ENCODE results near the gene ATP1B2. TPM values are rescaled to one million over a fixed set of nuclear protein-coding genes. Genes with fewer than 3 reads are reported as not detected.

The ATP1B2 gene
- total RNA-seq, 1 donor from 2014 or later, result not detected

Other genes starting within 250 kb of the ATP1B2 start
- gene TMEM256, start 246.8 kb upstream of the ATP1B2 start, total RNA-seq, result 127 and 212 TPM in 2 replicates
- gene NLGN2, start 243.1 kb upstream of the ATP1B2 start, total RNA-seq, result 1.4 and 3.0 TPM in 2 replicates
- gene SPEM1, start 230.6 kb upstream of the ATP1B2 start, total RNA-seq, result not detected in 2 replicates
- not detected in 2 replicates for gene SPEM2, start 225.3 kb upstream of the ATP1B2 start, total RNA-seq
- not detected in 2 replicates for gene SPEM3, start 222.1 kb upstream of the ATP1B2 start, total RNA-seq
- gene TMEM102, start 215.5 kb upstream of the ATP1B2 start, total RNA-seq, result 6.8 and 10.1 TPM in 2 replicates
- 0.13 and 0.38 TPM in 2 replicates for gene FGF11, start 211.4 kb upstream of the ATP1B2 start, total RNA-seq
- 7.2 and 10.0 TPM in 2 replicates for gene CHRNB1, start 205.9 kb upstream of the ATP1B2 start, total RNA-seq
- gene ZBTB4, start 171.3 kb upstream of the ATP1B2 start, total RNA-seq, result 6.7 and 11.3 TPM in 2 replicates
- gene SLC35G6, start 169.5 kb upstream of the ATP1B2 start, total RNA-seq, result not detected in 2 replicates
- 56.5 and 87.0 TPM in 2 replicates for gene POLR2A, start 166.6 kb upstream of the ATP1B2 start, total RNA-seq
- gene TNFSF12, start 101.9 kb upstream of the ATP1B2 start, total RNA-seq, result 4.7 and 9.4 TPM in 2 replicates
- 0.25 and 0.26 TPM in 2 replicates for gene TNFSF13, start 92.2 kb upstream of the ATP1B2 start, total RNA-seq
- gene SENP3, start 89.0 kb upstream of the ATP1B2 start, total RNA-seq, result 61.2 and 74.1 TPM in 2 replicates
- 0.77 and 1.5 TPM in 2 replicates for gene CD68, start 71.3 kb upstream of the ATP1B2 start, total RNA-seq
- gene MPDU1, start 67.1 kb upstream of the ATP1B2 start, total RNA-seq, result 70.0 and 98.1 TPM in 2 replicates
- gene SOX15, start 60.8 kb upstream of the ATP1B2 start, total RNA-seq, result 0.13 TPM in 2 replicates
- 29.4 and 35.4 TPM in 2 replicates for gene FXR2, start 36.0 kb upstream of the ATP1B2 start, total RNA-seq
- gene SAT2, start 23.1 kb upstream of the ATP1B2 start, total RNA-seq, result 27.6 and 37.3 TPM in 2 replicates
- gene SHBG, start 20.8 kb upstream of the ATP1B2 start, total RNA-seq, result 0.13 TPM in 1 of 2 replicates, not detected in the other
- gene TP53, start 36.6 kb downstream of the ATP1B2 start, total RNA-seq, result 44.0 and 51.2 TPM in 2 replicates
- gene WRAP53, start 37.6 kb downstream of the ATP1B2 start, total RNA-seq, result 6.9 and 7.0 TPM in 2 replicates
- 0.13 and 1.1 TPM in 2 replicates for gene EFNB3, start 54.3 kb downstream of the ATP1B2 start, total RNA-seq
- under 0.01 and 0.25 TPM in 2 replicates for gene DNAH2, start 66.8 kb downstream of the ATP1B2 start, total RNA-seq
- gene KDM6B, start 183.3 kb downstream of the ATP1B2 start, total RNA-seq, result 1.0 and 3.5 TPM in 2 replicates
- 11.6 and 17.2 TPM in 2 replicates for gene TMEM88, start 204.1 kb downstream of the ATP1B2 start, total RNA-seq
- 84.6 and 171 TPM in 2 replicates for gene NAA38, start 206.6 kb downstream of the ATP1B2 start, total RNA-seq
- 5.6 and 6.0 TPM in 2 replicates for gene CYB5D1, start 207.1 kb downstream of the ATP1B2 start, total RNA-seq
- gene CHD3, start 237.9 kb downstream of the ATP1B2 start, total RNA-seq, result 57.8 and 60.2 TPM in 2 replicates

Measured in dermis microvascular lymphatic vessel endothelial cell (primary cell).